ENCODE data around the gene STPG3. TPM values are rescaled to one million over a fixed set of nuclear protein-coding genes. Genes with fewer than 3 reads are reported as not detected.
A peak's percentile ranks its signal among the peaks of the same experiment; 100 is the strongest.

The STPG3 gene
- total and polyA plus RNA-seq, 2 of the 13 experiments (the other 11 are each of a cell fraction or from before 2014, with no cell fraction given): not detected

- TF ChIP-seq HMGXB3 (CRISPR knock-in tag; IDR thresholded peaks at IDR 0.05; ENCODE audit: borderline replicate concordance) (no peak), ZNF567 (CRISPR knock-in tag; IDR thresholded peaks at IDR 0.05; ENCODE audit: borderline replicate concordance) (no peak), ZNF687 (CRISPR knock-in tag; IDR thresholded peaks at IDR 0.05) (peak; percentile 78; the same call in 1 of the 2 replicates), FOSL2 (CRISPR knock-in tag; IDR thresholded peaks at IDR 0.05) (no peak), NBN (conservative IDR thresholded peaks at IDR 0.05) (no peak), TBX2 (CRISPR knock-in tag; IDR thresholded peaks at IDR 0.05; ENCODE audit: borderline replicate concordance) (peak; percentile 64), MTA3 (CRISPR knock-in tag; IDR thresholded peaks at IDR 0.05) (no peak), SRY (CRISPR knock-in tag; IDR thresholded peaks at IDR 0.05) (peak; percentile 47; the same call in 1 of the 2 replicates), TBP (CRISPR knock-in tag; IDR thresholded peaks at IDR 0.05) (no peak), ZNF800 (CRISPR knock-in tag; IDR thresholded peaks at IDR 0.05) (no peak), SPEN (CRISPR knock-in tag; IDR thresholded peaks at IDR 0.05; ENCODE audit: low read depth) (no peak), ZNF263 (CRISPR knock-in tag; IDR thresholded peaks at IDR 0.05) (no peak), CTCF (CRISPR knock-in tag; IDR thresholded peaks at IDR 0.05) (peak; percentile 11; the same call in 1 of the 2 replicates), ARNT2 (CRISPR knock-in tag; IDR thresholded peaks at IDR 0.05; ENCODE audit: low read depth) (no peak), GABPB1 (CRISPR knock-in tag; IDR thresholded peaks at IDR 0.05) (peak; percentile 63; the same call in 1 of the 2 replicates)
Observed at GRCh38 chr9:137222190-137223077, 28.7 kb upstream of the STPG3 start, which contains the start of gene RNF208 (continued).

Measured in HepG2 (cell line).